GM12892 (cell line): ENCODE data around the gene ADM2.
"Not testable (repeated sequence)": the region's sequence is repeated elsewhere in the genome, so short reads cannot be mapped to it uniquely, and the experiment has no call there.

Experiments used
- DNase-seq: peaks from one replicate; pipeline ENCODE4 v3.0.0; 2011; ENCODE audit not compliant: insufficient read length
- FAIRE-seq: peaks from 2 replicates; lab custom pipeline; 2011; peaks lifted over from hg19 to GRCh38; lab: Jason Lieb, UNC
- POLR2A ChIP-seq: IDR thresholded peaks from 2 replicates; pipeline ENCODE4 v1.6.1; 2011; ENCODE audit warnings: low read depth, low read length, control low read depth
- POLR2AphosphoS5 ChIP-seq: IDR thresholded peaks from 2 replicates; pipeline ENCODE4 v1.6.1; 2011; ENCODE audit warnings: low read depth, low read length, control low read depth
- TAF1 ChIP-seq: IDR thresholded peaks from 2 replicates; pipeline ENCODE4 v1.6.1; 2011; ENCODE audit warnings: low read depth, mild to moderate bottlenecking, control low read depth, low read length, borderline replicate concordance

ADM2 gene

DNA sequence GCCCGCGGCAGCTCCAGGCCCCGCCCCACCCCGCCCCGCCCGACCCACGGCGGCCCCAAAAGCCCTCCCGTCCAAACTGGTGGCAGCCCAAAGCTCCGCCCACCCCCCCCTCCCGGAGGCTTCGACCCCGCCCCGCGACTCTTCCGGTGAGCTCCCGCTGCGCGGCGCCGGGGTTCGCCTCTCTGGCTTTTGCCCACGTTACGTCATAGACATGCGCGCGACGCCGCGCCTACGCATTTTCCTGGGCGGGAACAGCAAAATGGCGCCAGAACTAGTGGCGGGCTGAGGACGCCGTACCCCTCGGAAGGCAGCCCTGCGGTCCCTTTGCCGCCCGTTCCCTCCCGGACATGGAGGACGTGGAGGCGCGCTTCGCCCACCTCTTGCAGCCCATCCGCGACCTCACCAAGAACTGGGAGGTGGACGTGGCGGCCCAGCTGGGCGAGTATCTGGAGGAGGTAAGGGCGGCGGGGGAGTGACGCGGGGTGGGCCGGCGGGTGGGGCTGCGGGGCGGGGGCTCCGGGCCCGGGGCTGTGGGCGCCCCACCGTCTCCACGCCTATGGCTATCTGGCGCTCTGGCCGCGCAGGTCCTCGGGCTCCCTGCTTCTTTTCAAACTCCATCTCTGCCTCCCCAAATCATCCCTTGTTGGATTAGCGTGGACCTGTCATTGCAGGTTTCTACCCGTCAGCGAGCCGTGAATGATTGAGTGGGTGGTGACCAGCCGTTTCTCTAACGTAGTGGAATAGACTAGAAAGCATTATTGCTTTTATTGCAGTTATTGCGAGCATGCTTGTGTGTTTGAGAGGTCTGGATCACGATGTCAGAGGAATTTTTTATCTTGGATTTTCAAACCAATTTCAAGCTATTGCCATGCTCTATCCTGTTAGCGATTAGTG, 26.9 kb downstream of the ADM2 start, which contains the start of gene NCAPH2:
Gene NCAPH2, plus strand, starts transcription at position 234 of the 894 bp plus-strand sequence. Its CDS starts 114 bp downstream, at position 348.
- TF ChIP-seq TAF1 (peak; percentile 95), POLR2A (peak; percentile 90), POLR2AphosphoS5 (peak; percentile 90)
- DNase-seq (peak; percentile 99), FAIRE-seq (peak; percentile 99)

DNA sequence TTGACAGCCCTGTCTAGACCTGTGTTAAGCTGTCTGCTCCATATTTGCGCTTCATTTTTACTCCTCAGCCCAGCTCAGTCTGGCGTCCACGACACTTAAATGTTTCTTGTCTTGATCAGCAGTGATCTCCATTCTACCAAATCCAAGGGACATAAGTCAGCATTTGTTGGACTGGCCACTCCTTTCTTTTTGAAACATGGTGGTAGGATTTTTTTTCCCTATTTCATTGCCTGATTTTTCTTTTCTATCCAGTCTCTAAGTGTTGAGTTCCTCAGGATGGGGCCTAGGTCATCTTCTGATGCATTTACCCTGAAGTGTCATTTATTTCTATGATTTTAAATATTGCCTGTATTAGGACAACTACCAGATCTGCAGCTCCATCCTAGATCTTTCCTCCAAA, 27.6 kb downstream of the ADM2 start:
- DNase-seq = no peak
- TF ChIP-seq TAF1 = no peak
- TF ChIP-seq POLR2AphosphoS5 = no peak
- no peak for TF ChIP-seq POLR2A
- FAIRE-seq = no peak

DNA sequence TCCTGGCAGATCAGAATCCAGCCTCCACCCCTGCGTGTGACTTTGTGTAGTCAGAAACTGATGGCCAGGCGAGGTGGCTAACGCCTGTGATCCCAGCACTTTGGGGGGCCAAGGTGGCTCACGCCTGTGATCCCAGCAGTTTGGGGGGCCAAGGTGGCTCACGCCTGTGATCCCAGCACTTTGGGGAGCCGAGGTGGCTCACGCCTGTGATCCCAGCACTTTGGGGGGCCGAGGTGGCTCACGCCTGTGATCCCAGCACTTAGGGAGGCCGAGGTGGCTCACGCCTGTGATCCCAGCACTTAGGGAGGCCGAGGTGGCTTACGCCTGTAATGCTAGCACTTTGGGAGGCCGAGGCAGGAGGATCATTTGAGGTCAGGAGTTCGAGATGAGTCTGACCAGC, 31.8 kb downstream of the ADM2 start:
- no peak for DNase-seq
- TF ChIP-seq TAF1 = no peak
- TF ChIP-seq POLR2AphosphoS5 = no peak
- no peak for FAIRE-seq

DNA sequence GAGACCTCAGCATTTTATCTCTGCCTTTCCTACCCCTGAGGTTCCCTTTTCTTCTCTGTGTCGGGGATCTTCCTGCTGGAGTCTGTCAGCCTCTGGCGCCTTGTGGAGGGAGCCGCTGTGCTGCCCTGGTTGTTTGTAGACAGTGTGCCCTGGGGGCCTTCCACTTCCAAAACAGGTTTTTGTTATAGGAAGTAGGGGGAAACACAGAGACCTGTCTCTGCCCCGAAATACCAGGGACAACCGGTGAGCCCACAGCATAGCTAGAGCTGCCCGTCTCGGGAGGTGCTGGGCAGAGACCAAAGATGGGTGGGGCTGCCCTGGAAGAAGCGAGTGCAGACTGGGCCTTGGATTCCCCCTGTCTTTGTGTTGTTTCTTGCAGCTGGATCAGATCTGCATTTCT, 34.7 kb downstream of the ADM2 start:
- no peak for TF ChIP-seq TAF1
- no peak for TF ChIP-seq POLR2AphosphoS5
- TF ChIP-seq POLR2A = no peak
- FAIRE-seq (no peak), DNase-seq (no peak)

DNA sequence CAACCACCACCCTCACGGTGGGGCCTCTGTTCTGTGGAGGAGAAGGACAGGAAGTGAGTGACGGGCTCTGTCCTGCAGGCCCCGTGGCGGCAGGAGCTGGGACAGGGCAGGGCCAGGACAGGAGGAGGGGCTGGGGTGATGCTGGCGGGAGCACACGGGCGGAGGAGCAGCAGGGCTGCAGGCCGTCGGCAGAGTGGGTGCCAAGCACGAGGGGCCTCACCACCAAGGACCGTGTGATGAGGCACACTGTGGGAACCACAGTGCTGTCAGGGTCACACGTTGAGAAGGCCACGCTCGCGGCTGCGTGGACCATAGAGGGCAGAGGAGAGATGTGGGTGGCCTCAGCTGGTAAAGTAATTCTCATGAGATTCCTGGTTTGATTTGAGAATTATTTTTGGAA, 35.5 kb downstream of the ADM2 start:
- FAIRE-seq (no peak), DNase-seq (no peak)
- no peak for TF ChIP-seq POLR2A
- TF ChIP-seq TAF1 = no peak
- no peak for TF ChIP-seq POLR2AphosphoS5

DNA sequence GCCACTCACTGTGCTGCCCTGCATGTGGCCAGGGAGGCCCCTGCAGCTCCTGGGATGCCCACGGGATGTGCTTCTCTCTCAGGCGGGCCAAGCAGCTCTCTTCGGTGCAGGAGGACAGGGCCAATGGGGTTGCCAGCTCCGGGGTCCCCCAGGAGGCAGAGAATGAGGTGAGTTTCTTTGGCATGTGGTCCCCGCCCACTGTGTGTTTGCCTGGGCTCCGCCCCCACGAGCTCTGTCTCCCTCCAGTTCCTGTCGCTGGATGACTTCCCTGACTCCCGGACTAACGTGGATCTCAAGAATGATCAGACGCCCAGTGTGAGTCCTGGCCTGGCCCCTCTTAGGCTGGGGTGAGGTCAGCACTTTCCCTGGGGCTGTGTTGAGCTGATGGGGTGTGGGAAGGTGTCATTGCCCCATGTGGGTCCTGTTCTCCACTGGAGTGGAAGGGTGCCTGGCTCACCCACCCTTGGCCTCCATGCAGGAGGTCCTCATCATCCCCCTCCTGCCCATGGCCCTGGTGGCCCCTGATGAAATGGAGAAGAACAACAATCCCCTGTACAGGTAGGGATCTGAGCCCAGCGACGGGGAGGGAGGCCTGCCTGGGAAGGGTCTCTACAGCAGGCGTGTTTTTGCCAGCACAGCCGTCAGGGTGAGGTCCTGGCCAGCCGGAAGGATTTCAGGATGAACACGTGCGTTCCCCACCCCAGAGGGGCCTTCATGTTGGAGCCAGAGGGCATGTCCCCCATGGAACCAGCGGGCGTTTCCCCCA, 36.3 kb downstream of the ADM2 start:
- DNase-seq (no peak), FAIRE-seq (no peak)
- no peak for TF ChIP-seq POLR2A

DNA sequence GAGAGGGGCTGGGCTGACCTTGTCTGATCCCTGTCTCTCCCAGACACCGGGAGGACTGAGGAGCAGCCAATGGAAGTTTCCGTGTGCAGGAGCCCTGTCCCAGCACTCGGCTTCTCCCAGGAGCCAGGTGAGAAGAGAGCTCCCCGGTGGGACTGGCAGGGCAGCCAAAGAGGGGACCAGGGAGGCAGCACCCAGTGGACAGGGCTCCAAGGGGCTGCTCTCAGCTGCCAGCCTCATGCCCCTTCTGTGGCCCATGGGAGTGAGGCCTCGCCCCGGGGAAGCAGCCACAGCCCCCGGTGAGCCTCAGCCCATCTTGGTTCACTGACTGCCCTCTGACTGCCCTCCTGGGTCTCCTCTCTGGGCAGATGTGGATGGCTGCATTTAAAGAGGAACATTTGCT, 37.3 kb downstream of the ADM2 start:
- DNase-seq (no peak), FAIRE-seq (no peak)
- TF ChIP-seq TAF1 (no peak), POLR2AphosphoS5 (no peak), POLR2A (no peak)

DNA sequence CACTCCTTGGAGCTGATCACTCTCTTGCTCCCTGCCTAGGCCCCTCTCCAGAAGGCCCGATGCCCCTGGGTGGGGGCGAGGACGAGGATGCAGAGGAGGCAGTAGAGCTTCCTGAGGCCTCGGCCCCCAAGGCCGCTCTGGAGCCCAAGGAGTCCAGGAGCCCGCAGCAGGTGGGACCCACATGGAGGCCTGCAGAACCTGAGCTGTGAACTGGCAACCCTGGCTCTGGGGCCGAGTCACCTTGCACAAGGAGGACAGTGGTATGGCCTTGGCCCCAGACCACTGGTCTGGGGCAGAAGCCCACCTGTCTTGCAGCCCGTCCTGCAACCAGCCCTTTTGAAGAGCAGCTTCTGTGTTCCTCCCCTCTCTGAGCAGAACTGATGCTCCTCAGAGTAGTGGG, 37.8 kb downstream of the ADM2 start:
- DNase-seq (no peak), FAIRE-seq (no peak)
- TF ChIP-seq POLR2AphosphoS5 = no peak

DNA sequence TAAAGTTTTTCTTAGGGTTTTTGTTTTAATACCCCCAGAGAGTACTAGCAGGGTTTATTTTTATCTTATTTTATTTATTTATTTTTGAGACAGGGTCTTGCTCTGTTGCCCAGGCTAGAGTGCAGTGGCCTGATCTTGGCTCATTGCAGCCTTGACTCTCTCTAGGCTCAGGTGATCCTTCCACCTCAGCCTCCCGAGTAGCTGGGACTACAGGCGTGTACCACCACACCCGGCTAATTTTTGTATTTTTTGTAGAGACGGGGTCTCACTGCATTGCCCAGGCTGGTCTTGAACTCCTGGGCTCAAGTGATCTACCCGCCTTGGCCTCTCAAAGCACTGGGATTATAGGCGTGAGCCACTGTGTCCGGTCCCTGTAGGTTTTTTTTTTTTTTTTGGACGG, 38.8 kb downstream of the ADM2 start:
- not testable (repeated sequence) for DNase-seq, FAIRE-seq

DNA sequence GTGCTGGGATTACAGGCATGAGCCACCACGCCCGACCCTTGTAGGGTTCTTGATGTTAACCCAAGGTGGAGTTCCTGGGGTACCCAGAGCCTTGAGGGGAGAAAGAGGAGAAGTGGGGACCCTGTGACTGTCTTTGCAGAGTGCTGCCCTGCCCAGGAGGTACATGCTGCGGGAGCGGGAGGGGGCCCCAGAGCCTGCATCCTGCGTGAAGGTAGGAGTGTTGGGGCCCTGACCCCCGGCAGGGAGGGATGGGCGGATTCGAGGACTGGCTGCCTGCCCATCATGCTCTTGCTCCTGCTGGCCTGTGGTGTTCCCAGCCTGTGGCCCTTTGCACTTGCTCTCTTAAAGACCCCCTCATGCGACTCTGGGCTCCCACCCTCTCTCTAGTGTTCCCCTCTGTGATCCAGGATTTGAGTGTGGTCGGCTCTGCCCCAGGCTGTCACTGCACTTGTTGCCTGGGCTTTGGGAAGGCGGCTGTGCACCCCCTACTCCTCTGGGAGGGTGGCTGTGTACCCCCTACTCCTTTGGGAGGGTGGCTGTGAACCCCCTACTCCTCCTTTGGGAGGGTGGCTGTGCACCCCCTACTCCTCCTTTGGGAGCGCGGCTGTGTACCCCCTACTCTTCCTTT, 39.6 kb downstream of the ADM2 start:
- TF ChIP-seq POLR2A = no peak
- no peak for TF ChIP-seq TAF1
- TF ChIP-seq POLR2AphosphoS5 = no peak
- DNase-seq (no peak), FAIRE-seq (no peak)

DNA sequence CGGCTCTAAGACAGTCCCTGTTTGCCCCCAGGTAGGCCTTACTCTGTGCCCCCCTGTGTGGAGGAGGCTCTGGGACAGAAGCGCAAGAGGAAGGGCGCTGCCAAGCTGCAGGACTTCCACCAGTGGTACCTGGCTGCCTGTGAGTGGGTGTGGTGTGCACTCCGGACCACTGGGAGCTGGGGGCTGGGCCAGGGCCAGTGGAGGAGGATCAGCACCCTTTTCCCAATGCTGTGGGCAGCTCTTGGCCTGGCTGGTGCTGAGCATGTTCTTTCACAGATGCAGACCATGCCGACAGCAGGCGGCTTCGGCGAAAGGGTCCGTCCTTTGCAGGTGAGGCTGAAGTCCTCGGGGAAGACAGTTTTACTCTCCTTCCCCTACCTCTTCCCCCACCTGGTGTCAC, 40.4 kb downstream of the ADM2 start:
- no peak for DNase-seq
- no peak for FAIRE-seq
- TF ChIP-seq TAF1 = no peak
- TF ChIP-seq POLR2AphosphoS5 = peak; percentile 38; the same call in 1 of the 2 replicates

DNA sequence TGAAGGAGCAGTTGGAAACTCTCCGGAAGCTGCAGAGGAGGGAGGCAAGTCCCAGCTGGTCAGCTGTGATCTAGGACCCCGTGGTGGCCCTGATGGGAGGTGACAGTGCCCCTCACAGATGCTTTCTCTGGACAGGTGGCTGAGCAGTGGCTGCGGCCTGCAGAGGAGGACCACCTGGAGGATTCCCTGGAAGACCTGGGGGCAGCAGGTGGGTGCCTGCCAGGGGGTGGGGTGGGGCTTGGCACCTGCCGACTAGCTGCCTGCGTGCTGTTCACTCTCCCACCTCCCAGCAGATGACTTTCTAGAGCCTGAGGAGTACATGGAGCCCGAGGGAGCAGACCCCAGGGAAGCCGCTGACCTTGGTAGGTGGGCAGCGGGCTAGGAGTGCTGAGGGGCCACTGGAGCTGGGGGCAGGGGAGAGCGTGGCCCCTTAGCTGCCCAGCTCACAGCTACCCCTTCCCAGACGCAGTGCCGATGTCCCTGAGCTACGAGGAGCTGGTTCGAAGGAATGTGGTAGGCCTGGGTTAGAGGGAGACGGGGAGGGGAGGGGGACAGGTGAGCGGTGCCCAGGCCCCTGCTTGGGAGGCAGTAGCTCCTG, 41.0 kb downstream of the ADM2 start:
- no peak for FAIRE-seq
- no peak for DNase-seq
- TF ChIP-seq POLR2AphosphoS5 = no peak
- TF ChIP-seq TAF1 = no peak
- TF ChIP-seq POLR2A = no peak
